Measurements from ENCODE around the gene ROR1.

ROR1 gene

DNA sequence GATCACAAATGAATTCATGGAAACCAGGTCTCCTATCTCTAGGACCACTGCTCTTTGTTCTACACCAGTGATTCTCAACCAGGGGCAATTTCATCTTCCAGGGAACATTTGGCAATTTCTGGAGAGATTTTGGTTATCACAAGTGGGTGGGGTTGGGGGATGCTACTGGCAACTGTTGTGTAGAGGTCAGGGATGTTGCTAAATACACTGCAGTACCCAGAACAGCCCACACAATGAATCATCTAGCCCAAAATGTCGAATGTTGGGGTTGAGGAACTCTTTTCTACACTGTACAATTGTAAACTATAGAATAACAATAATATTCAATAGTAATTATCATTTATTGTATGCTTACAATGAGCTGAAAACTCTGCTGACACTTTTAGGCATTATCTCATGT lies 373.9 kb downstream of the ROR1 start:
- Histone ChIP-seq H3K9ac (ENCODE audit: low read depth, low read length) (no peak overlapping the region), H3K27ac (ENCODE audit: low read length) (no peak overlapping the region), H3K4me1 (ENCODE audit: insufficient read depth, low read length) (no peaks in the 10 kb centered on the region), H3K36me3 (ENCODE audit: insufficient read depth, low read length) (no peaks in the 10 kb centered on the region), H2AFZ (ENCODE audit: low read depth, low read length) (no peak overlapping the region), H3K9me3 (ENCODE audit: insufficient read depth, low read length, severe bottlenecking) (no peaks in the 10 kb centered on the region), H3K4me3 (ENCODE audit: low read depth in 1 of 2, low read length in 2 of 2) (no peak overlapping the region), H3K27me3 (ENCODE audit: insufficient read depth, low read length, poor library complexity) (peaks cover 6% of the 10 kb centered on the region), H4K20me1 (ENCODE audit: insufficient read depth, low read length) (no peaks in the 10 kb centered on the region), H3K79me2 (ENCODE audit: insufficient read depth, low read length) (no peaks in the 10 kb centered on the region), H3K4me2 (ENCODE audit: insufficient read depth, low read length) (no peak overlapping the region)
- DNase-seq (no peak), ATAC-seq (ENCODE audit: insufficient read depth, low read depth) (no peak)
- TF ChIP-seq, protein P1, sequence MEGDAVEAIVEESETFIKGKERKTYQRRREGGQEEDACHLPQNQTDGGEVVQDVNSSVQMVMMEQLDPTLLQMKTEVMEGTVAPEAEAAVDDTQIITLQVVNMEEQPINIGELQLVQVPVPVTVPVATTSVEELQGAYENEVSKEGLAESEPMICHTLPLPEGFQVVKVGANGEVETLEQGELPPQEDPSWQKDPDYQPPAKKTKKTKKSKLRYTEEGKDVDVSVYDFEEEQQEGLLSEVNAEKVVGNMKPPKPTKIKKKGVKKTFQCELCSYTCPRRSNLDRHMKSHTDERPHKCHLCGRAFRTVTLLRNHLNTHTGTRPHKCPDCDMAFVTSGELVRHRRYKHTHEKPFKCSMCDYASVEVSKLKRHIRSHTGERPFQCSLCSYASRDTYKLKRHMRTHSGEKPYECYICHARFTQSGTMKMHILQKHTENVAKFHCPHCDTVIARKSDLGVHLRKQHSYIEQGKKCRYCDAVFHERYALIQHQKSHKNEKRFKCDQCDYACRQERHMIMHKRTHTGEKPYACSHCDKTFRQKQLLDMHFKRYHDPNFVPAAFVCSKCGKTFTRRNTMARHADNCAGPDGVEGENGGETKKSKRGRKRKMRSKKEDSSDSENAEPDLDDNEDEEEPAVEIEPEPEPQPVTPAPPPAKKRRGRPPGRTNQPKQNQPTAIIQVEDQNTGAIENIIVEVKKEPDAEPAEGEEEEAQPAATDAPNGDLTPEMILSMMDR (IDR thresholded peaks at IDR 0.05; ENCODE audit: borderline replicate concordance, extremely low read depth, low read length, poor library complexity, severe bottlenecking) = no peak
- no peak for TF ChIP-seq EZH2 (IDR thresholded peaks at IDR 0.05; ENCODE audit: borderline replicate concordance, low read depth, low read length, severe bottlenecking)

DNA sequence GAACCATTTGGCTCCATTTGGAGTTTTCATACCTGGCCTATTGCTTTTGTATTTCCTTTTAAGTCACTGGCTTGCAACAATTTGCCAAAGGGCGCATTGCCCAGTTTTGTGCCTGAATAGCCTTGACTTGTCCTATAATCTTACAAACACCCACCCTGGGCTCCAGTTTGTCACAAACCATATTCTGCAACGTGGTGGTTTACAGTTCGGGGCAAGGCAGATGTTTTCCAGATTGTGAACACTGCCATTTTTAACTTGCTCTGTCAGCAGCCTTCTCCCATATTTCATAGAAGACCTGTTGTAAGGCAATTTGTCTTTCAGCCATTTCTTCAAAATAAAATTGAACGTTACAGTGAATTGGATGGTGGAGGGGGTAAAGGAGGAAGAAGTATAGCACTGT lies 376.4 kb downstream of the ROR1 start:
- H3K4me1 ChIP-seq (ENCODE audit: insufficient read depth, low read length) = no peaks in the 10 kb centered on the region
- no peak for TF ChIP-seq EZH2 (IDR thresholded peaks at IDR 0.05; ENCODE audit: borderline replicate concordance, low read depth, low read length, severe bottlenecking)
- TF ChIP-seq, protein P1 (IDR thresholded peaks at IDR 0.05; ENCODE audit: borderline replicate concordance, extremely low read depth, low read length, poor library complexity, severe bottlenecking) = no peak
- no peak overlapping the region for H3K4me3 ChIP-seq (ENCODE audit: low read depth in 1 of 2, low read length in 2 of 2)
- H3K36me3 ChIP-seq (ENCODE audit: insufficient read depth, low read length) = no peaks in the 10 kb centered on the region
- no peak overlapping the region for H2AFZ ChIP-seq (ENCODE audit: low read depth, low read length)
- no peaks in the 10 kb centered on the region for H3K79me2 ChIP-seq (ENCODE audit: insufficient read depth, low read length)
- no peak overlapping the region for H3K27ac ChIP-seq (ENCODE audit: low read length)
- no peak overlapping the region for H3K4me2 ChIP-seq (ENCODE audit: insufficient read depth, low read length)
- no peaks in the 10 kb centered on the region for H3K27me3 ChIP-seq (ENCODE audit: insufficient read depth, low read length, poor library complexity)
- ATAC-seq (ENCODE audit: insufficient read depth, low read depth) (no peak), DNase-seq (no peak)
- H3K9me3 ChIP-seq (ENCODE audit: insufficient read depth, low read length, severe bottlenecking) = no peaks in the 10 kb centered on the region
- H3K9ac ChIP-seq (ENCODE audit: low read depth, low read length) = no peak overlapping the region
- H4K20me1 ChIP-seq (ENCODE audit: insufficient read depth, low read length) = no peaks in the 10 kb centered on the region

DNA sequence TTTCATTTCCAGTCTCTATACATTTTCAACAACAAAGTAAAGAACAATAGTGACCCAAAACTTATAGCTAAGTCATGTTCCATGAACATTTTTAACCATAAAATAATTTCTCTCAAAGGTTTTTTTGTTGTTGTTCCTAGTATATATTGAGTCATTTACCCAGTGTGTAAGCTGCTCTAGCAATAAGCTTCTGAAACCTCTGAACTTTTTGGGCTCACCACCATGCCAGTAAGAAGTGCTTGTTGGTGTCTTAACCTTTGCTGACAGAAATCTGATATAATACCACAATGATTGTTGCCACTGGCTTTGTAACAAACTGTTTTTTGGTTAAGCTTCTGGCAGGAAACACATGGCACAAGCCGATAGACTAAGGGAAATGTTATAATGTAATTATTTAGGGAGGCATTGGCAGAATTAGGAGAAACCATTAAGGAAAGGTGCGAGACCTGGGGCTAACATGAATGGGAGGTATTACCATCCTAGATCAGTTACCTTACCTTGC lies 377.0 kb downstream of the ROR1 start:
- Histone ChIP-seq H3K9me3 (ENCODE audit: insufficient read depth, low read length, severe bottlenecking) (no peaks in the 10 kb centered on the region), H3K27ac (ENCODE audit: low read length) (no peak overlapping the region), H4K20me1 (ENCODE audit: insufficient read depth, low read length) (no peaks in the 10 kb centered on the region), H3K79me2 (ENCODE audit: insufficient read depth, low read length) (no peaks in the 10 kb centered on the region), H3K9ac (ENCODE audit: low read depth, low read length) (no peak overlapping the region), H2AFZ (ENCODE audit: low read depth, low read length) (no peak overlapping the region), H3K4me3 (ENCODE audit: low read depth in 1 of 2, low read length in 2 of 2) (no peak overlapping the region), H3K4me2 (ENCODE audit: insufficient read depth, low read length) (no peak overlapping the region), H3K36me3 (ENCODE audit: insufficient read depth, low read length) (no peaks in the 10 kb centered on the region), H3K27me3 (ENCODE audit: insufficient read depth, low read length, poor library complexity) (no peaks in the 10 kb centered on the region), H3K4me1 (ENCODE audit: insufficient read depth, low read length) (no peaks in the 10 kb centered on the region)
- TF ChIP-seq EZH2 (IDR thresholded peaks at IDR 0.05; ENCODE audit: borderline replicate concordance, low read depth, low read length, severe bottlenecking) = no peak
- TF ChIP-seq, protein P1 (IDR thresholded peaks at IDR 0.05; ENCODE audit: borderline replicate concordance, extremely low read depth, low read length, poor library complexity, severe bottlenecking) = no peak
- DNase-seq (no peak), ATAC-seq (ENCODE audit: insufficient read depth, low read depth) (no peak)

DNA sequence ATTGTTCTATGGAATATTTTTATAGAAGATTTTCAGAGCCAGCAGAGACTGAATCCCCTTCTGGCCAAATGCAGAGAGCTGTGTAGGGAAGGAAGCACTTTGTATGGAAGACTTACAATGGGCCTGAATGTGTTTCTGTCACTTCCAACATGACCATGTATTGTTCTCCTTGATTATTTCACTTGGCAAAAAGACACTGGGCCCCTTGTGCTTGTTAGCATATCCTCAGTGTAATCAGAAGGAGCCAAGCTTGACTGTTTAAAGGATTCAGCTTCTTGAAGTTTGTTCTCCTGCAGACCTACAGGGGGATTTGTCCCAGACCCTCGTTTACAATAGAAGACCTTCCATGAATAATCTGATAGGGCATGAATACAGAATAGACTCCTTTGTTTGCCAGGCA lies 381.5 kb downstream of the ROR1 start:
- H3K9ac ChIP-seq (ENCODE audit: low read depth, low read length) = no peak overlapping the region
- no peak overlapping the region for H3K4me3 ChIP-seq (ENCODE audit: low read depth in 1 of 2, low read length in 2 of 2)
- H3K4me1 ChIP-seq (ENCODE audit: insufficient read depth, low read length) = no peaks in the 10 kb centered on the region
- no peak for ATAC-seq (ENCODE audit: insufficient read depth, low read depth)
- no peaks in the 10 kb centered on the region for H3K27me3 ChIP-seq (ENCODE audit: insufficient read depth, low read length, poor library complexity)
- TF ChIP-seq, protein P1 (IDR thresholded peaks at IDR 0.05; ENCODE audit: borderline replicate concordance, extremely low read depth, low read length, poor library complexity, severe bottlenecking) = no peak
- no peak for TF ChIP-seq EZH2 (IDR thresholded peaks at IDR 0.05; ENCODE audit: borderline replicate concordance, low read depth, low read length, severe bottlenecking)
- H4K20me1 ChIP-seq (ENCODE audit: insufficient read depth, low read length) = no peaks in the 10 kb centered on the region
- H3K4me2 ChIP-seq (ENCODE audit: insufficient read depth, low read length) = no peak overlapping the region
- H3K27ac ChIP-seq (ENCODE audit: low read length) = no peak overlapping the region
- H2AFZ ChIP-seq (ENCODE audit: low read depth, low read length) = no peak overlapping the region
- DNase-seq = no peak
- H3K36me3 ChIP-seq (ENCODE audit: insufficient read depth, low read length) = no peaks in the 10 kb centered on the region
- H3K79me2 ChIP-seq (ENCODE audit: insufficient read depth, low read length) = no peaks in the 10 kb centered on the region
- no peaks in the 10 kb centered on the region for H3K9me3 ChIP-seq (ENCODE audit: insufficient read depth, low read length, severe bottlenecking)
